Astrocyte (in vitro differentiated cells and primary cell): ENCODE results near the gene ABCA3.

Experiments used
- EZH2 ChIP-seq: IDR thresholded peaks from 2 replicates; pipeline ENCODE4 v1.6.1; 2012; ENCODE audit warnings: mild to moderate bottlenecking, low read length, inconsistent platforms; ENCODE audit not compliant: insufficient read depth
- TF ChIP-seq, protein P1 (sequence below): IDR thresholded peaks from 2 replicates; pipeline ENCODE4 v1.5.1; 2011; ENCODE audit warnings: low read depth, mild to moderate bottlenecking, inconsistent platforms, low read length, moderate library complexity; ENCODE audit not compliant: insufficient read depth

DNA sequence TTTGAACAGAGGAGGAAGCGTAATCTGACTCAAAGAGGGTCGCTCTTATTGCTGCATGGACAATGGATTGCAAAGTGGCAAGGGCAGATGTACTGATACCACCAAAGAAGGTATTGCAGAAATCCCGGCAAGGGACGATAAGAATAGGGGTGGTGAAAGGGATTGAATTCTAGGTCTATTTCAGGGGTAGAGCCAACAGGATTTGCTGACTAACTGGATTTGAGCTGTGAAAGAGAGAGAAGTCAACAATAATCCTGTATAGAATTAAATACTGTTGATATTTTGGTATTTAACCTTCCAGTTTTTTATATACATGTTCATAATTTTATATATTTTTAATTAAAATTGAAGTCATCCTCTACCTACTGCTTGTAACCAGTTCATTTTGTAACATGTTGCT lies 19.4 kb upstream of the ABCA3 start:
- TF ChIP-seq, protein P1, sequence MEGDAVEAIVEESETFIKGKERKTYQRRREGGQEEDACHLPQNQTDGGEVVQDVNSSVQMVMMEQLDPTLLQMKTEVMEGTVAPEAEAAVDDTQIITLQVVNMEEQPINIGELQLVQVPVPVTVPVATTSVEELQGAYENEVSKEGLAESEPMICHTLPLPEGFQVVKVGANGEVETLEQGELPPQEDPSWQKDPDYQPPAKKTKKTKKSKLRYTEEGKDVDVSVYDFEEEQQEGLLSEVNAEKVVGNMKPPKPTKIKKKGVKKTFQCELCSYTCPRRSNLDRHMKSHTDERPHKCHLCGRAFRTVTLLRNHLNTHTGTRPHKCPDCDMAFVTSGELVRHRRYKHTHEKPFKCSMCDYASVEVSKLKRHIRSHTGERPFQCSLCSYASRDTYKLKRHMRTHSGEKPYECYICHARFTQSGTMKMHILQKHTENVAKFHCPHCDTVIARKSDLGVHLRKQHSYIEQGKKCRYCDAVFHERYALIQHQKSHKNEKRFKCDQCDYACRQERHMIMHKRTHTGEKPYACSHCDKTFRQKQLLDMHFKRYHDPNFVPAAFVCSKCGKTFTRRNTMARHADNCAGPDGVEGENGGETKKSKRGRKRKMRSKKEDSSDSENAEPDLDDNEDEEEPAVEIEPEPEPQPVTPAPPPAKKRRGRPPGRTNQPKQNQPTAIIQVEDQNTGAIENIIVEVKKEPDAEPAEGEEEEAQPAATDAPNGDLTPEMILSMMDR: no peak
- TF ChIP-seq EZH2: no peak
